GM18858 (cell line): Measurements from ENCODE around the gene SLC44A5.
"Not testable (repeated sequence)": the region's sequence is repeated elsewhere in the genome, so short reads cannot be mapped to it uniquely, and the experiment has no call there.

Experiments
- ATAC-seq: cut with Tn5 transposase; IDR thresholded peaks from one replicate; pipeline ENCODE4 v1.9.1; 2021; ENCODE audit not compliant: unreplicated experiment

The SLC44A5 gene

GRCh38 chr1:75611014-75611413 is at the start of gene SLC44A5:
TSS of gene SLC44A5 (minus strand) at chr1:75611114. CDS start at chr1:75541447, 69,667 bp downstream.
- ATAC-seq: no peak

DNA sequence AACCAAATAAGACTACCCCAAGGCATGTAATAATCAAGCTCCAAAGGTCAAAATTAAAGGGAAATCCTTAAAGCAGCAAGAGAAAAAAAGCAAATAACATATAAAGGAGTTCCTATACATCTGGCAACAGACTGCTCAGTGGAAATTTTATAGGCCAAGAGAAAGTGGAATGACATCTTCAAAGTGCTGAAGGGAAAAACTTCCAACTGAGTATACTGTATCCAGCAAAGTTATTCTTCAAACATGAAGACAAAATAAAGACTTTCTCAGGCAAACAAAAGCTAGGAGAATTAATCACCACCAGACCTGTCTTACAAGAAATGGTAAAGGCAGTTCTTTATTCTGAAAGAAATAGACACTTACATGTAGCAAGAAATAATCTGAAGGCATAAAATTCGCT is 45.0 kb upstream of the SLC44A5 start:
- no peak for ATAC-seq

DNA sequence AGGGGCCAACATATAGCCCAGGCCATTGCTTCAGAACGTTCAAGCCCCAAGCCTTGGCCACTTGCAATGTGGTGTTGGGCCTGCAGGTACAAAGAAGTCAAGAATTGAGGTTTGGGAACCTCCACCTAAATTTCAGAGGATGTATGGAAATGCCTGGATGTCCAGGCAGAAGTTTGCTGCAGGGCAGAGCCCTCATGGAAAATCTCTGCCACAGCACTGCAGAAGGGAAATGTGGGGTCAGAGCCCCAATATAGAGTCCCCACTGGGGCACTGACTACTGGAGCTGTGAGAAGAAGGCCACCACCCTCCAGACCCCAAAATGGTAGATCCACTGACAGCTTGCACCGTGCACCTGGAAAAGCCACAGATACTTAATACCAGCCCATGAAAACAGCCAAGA is 36.3 kb upstream of the SLC44A5 start:
- ATAC-seq: not testable (repeated sequence)

GRCh38 chr1:75645153-75645552 is 34.2 kb upstream of the SLC44A5 start:
- ATAC-seq: not testable (repeated sequence)

DNA sequence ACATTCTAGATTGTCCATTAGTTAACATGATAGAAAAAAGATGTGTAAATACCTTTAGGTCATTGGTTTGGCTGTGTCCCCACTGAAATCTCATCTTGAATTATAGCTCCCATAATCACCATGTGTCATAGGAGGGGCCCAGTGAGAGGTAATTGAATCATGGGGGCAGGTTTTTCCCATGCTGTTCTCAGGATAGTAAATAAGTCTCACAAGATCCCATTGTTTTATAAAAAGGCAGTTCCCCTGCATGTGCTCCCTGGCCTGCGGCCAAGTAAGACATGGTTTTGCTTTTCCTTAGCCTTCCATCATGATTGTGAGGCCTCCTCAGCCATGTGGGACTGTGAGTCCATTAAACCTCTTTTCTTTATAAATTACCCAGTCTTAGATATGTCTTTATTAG is 32.5 kb upstream of the SLC44A5 start:
- no peak for ATAC-seq

DNA sequence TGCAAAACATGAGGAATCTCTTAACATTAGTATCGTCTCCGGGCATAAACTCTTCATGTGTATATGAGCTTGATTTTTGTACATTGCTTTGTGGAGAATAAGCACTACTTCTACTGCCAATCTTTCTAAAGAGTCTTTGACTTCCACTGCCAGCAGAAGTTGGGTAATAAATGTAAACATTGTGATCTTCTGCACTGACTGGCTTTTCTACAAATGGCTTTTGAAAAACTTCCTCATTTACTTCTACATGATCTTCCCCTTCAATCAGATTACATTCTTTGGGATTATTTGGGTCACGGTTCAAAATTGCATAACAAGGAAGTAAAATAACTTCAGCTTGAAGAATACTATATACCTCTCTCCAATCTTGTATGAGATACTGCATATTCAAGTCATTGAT is 30.4 kb upstream of the SLC44A5 start:
- no peak for ATAC-seq

DNA sequence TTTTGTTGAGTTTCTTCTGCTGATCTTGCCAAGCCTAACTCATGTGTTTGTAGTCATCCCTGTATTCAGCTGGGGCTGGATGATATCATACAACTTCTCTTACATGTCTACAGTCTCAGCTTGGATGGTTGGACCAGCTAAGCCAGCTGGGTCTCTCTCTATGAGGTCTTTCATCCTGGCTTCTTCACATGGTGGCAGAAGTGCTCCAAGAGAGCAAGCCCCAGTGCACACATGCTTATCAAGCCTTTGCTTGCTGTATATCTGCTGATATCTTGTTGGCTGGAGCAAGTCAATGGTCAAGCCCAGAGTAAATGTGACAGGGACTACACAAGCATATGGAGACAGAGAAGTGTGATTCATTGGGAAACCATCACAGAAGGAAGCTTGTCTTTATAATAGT is 29.2 kb upstream of the SLC44A5 start:
- no peak for ATAC-seq

- ATAC-seq: peak; percentile 74
Observed at GRCh38 chr1:75632350-75632949, 21.5 kb upstream of the SLC44A5 start.

DNA sequence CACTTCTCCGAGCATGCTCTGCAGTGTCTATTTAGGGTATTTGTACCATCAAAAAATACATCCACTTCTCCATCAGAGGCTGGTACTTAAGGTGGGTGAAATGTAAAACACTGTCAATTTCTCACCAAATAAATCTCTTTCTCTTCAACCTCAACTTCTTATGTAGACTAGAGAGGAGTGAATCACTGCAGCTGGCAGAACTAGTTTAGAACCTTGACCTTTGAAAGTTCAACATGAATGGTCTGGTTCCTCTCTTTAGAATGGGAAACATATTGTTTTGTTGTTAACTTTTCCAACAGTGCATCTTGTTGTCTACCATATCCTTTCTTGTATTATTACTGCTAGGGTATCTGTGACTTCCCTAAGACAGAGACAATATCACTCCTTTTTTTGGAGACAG is 20.1 kb upstream of the SLC44A5 start:
- no peak for ATAC-seq

DNA sequence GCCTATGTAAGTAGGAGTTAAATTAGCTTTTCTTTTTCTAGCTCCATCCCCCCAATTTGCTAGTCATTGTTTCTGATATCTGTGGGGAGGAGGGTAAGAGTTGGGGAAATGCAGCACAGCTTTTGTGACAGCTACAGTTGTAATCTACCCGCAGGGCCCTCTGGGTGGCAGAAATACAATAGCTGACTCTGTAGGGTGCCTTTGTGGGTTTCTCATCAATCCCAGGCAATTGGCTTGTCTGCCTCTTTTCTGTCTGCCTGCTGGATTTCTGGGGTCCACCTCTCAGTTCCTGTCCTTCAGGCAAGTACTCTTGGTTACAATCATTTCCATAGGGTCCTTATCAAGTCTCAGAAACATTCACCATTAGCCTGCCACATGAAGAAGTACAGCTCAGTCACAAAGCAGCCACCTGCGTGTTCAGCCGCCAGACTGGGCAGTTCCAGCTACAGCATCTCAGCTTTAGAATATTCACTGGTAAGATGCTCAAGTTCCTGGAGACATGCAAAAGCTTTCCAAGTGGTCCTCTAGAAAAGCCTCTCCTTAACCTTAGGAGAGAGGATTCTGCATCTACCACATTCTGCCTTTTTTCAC is 19.2 kb upstream of the SLC44A5 start:
- no peak for ATAC-seq

- ATAC-seq: no peak
Observed at GRCh38 chr1:75625795-75626194, 14.9 kb upstream of the SLC44A5 start.

GRCh38 chr1:75618382-75618781 is 7.5 kb upstream of the SLC44A5 start:
- no peak for ATAC-seq

GRCh38 chr1:75616436-75617433 is 5.8 kb upstream of the SLC44A5 start:
- ATAC-seq: no peak

DNA sequence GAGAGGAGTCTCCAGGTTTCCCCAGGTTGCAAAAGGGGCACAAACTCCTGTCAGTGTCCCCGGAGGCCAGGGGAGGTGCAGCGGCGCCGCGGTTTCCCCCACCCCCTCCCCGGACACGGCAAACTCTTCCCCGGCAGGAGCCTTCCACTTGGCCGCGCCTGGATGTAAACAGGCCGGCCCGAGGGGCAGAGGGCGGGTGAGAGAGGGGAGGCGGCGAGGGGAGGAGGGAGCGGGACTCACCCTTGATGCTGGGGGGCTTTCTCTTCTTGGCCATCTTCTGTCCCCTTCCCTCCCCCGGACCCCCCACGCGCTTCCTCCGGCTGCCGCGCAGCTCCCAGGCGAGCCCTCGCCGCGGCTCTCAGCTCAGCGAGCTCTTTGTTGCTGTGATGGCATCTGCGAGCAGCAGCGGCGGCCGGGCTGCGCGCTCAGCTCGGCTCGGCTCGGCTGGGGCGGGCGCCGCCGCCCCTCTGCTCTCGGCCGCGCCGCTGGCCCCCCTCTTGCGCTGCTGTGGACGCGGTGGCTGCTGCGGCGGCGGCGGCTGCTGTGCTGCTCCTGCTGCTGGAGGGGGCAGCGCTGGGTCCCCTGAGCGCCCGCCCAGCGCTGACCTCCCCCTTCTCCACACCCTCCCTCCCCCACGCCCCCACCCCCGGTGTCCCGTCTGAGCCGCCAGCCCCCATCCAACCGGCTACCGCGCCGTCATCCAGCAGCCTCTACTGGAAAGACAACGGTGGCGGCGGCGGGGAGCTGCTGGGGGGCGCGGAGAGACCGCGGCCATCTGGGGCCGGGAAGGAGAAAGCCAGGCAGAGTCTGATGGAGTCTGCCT is 4.9 kb upstream of the SLC44A5 start:
- peak; percentile 35 for ATAC-seq

DNA sequence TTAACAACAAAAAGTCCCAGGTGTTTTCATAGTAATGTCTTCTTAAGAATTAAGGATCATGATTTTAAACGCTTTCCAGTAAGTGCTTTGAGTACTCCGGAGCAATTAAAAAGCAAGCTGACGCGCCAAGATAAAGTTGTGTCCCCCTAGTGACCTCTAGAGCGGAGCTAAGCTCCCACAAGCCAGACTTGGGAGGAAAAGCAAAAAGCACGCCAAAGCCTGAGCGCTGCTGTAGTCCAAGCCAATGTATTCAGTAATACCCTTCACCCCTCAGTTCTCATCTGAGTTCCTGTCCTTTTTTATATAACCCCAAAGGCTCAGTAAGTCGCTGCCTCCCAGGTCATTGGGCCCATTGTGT is 3.5 kb upstream of the SLC44A5 start:
- no peak for ATAC-seq

DNA sequence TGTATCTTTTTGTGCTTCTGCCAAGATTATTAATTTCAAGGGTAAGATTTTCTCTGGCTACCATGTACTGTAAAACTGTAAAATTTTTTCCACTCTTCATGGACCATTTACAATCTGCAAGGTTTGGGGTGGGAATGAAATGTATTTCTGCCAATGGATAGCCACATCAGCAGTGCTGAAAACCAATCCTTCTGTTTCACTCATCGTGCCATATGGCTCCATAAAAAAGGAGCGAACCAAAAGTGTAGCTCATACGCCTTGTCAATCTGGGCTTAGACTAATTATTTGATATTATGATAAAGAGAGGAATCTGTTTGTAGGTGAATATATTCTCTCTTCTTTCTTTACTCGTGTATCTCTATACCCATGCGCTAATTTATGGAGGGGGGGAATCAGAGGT is 3.0 kb upstream of the SLC44A5 start:
- ATAC-seq: no peak

- no peak for ATAC-seq
Observed at GRCh38 chr1:75612976-75613375, 2.1 kb upstream of the SLC44A5 start.

GRCh38 chr1:75602486-75602885 is 8.4 kb downstream of the SLC44A5 start:
- ATAC-seq: no peak

DNA sequence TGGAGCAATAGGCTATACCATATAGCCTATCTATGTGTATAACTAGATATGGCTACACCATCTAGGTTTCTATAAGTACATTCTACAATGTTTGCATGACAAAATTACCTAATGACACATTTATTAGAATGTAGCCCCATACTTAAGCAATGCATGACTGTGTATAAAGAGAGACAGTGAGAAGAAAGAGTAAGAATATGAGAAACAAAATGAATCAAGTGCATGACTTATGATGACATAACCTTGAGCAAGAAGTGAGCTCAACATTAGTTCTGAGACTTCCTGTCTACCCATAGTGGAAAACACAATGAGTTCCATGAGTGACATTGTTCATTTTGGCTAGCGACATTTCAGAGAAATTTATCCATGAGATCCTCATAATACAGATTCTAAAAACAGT is 10.1 kb downstream of the SLC44A5 start:
- no peak for ATAC-seq

GRCh38 chr1:75594327-75594726 is 16.6 kb downstream of the SLC44A5 start:
- ATAC-seq: no peak

DNA sequence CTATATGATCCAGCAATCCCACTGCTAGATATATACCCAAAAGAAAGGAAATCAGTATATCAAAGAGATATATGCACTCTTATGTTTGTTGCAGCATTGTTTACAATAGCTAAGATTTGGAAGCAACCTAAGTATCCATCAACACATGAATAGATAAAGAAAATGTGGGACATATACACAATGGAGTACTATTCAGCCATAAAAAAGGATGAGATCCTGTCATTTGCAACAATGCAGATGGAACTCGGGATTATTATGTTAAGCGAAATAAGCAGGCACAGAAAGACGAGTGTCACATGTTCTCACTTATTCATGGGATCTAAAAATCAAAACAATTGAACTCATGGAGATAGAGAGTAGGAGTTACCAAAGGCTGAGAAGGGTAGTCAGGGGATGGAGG is 17.5 kb downstream of the SLC44A5 start:
- ATAC-seq: not testable (repeated sequence)
